Measurements from ENCODE around the gene INPP5A.

DNA sequence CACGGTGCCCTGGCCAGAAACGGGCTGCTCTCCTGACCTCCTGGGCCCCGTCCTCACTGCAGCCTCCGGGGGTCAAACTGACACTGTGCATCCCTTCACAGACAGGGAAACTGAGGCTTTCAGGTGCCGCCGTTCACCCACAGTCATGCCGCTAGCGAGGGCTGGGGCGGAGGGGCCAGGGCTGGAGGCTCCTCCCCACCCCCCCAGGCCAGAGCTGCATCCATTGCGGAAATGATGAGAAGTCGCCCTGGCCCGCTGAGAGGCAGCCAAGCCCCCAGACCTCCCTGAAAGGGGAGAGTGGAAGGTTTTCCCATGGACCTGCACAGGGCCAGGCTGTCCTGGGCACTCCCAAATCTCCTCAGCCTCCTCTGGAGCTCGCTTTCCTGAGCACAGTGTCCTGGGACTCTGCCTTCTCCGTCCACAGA, 16.5 kb upstream of the INPP5A start:
- no peak for TF ChIP-seq CTCF (IDR thresholded peaks at IDR 0.05)
- no peak for TF ChIP-seq EZH2 (IDR thresholded peaks at IDR 0.05; ENCODE audit: borderline replicate concordance, insufficient read depth, low read depth, low read length, poor library complexity, severe bottlenecking)
